ENCODE results near the gene HBG1. TPM values are rescaled to one million over a fixed set of nuclear protein-coding genes. Genes with fewer than 3 reads are reported as not detected.

The HBG1 gene
- total RNA-seq, 1 donor from 2014 or later, result not detected

DNA sequence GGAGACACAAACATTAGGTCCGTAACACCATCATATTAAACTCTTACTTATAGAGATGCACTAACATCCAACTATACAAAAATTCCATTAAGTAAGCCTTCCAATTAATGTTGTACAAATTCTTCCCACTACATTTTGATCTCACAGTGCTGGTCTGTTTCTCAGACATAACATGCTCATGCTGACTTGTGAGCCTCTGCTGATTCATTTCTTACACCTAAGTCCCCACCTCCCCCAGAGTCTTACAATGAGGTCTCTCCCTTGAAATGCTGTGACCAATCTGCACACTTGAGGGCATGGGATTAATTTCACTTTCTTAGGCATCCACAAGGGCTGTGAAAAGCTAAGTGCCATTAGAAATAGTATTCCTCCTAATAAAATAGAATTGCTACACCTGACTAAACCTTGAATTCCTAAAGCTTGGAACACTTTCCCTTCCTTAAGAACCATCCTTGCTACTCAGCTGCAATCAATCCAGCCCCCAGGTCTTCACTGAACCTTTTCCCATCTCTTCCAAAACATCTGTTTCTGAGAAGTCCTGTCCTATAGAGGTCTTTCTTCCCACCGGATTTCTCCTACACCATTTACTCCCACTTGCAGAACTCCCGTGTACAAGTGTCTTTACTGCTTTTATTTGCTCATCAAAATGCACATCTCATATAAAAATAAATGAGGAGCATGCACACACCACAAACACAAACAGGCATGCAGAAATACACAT, 2.0 kb downstream of the HBG1 start:
- DNase-seq (ENCODE audit: low spot score), result no peak

DNA sequence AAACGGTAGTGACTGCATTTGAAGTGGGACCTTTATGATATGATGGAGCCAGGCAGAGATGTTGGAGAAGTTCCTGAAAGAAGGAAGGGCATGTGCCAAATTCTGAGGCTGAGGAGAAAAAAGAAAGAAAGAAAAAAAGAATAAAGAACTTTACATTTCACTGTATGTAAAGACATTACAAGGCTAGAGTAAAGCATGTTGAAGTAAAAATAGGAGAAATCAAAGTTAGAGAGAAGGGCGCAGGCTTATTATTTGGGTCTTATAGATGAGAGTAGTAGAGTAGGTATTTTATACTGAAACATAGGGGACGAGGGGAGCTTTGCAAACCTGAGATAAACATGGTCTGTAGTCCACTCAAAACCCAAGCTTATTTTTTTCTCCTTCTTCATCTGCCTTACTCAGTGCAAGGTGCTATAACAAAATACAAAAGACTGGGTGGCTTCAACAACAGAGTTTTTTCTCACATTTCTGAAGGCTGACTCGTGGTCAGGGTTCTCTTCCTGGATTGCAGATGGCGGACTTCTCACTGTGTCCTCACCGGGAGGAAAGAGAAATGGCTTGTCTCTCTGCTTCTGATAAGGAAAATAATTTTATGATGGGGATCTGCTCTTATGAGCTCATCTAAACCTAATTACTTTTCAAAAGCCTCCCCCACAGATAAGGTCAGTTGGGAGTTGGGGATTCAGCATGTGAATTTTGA, 2.7 kb downstream of the HBG1 start:
- no peak for DNase-seq (ENCODE audit: low spot score)

DNA sequence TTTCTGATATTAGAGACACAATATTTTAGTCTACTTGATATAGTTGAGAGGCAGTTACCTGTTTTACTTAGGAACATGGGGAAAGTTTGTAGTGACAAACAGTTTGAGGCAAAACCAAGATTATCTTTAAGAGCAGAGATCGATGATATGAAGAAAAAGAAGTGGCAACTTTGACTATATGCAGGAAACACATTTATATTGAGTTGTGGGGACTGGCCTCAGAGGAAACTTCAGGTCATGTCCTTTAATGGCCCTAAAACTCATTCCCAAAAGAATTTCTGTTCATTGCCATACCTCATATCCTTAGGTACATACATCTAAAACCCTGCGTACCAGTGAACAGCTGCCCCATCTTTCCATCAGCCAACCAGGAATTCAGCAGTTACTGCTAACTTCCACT, 4.5 kb downstream of the HBG1 start:
- DNase-seq (ENCODE audit: low spot score), result no peak

DNA sequence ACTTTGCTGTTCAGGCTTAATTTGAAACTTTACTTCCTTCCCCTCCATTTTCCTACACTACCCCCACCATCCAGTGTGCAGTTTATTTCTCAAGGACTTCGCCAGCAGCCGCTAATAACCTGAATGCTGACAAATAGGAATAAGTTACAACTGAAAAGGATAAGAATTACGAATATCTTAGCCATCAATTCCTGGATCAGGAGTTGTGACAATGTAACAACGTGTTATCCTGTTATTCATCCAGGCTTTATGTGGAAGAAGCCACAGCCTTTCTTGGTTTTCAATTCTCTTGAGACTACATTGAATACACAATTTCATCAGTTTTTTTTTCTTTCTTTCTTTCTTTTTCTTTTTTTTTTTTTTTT, 5.9 kb downstream of the HBG1 start:
- DNase-seq (ENCODE audit: low spot score), result no peak

DNA sequence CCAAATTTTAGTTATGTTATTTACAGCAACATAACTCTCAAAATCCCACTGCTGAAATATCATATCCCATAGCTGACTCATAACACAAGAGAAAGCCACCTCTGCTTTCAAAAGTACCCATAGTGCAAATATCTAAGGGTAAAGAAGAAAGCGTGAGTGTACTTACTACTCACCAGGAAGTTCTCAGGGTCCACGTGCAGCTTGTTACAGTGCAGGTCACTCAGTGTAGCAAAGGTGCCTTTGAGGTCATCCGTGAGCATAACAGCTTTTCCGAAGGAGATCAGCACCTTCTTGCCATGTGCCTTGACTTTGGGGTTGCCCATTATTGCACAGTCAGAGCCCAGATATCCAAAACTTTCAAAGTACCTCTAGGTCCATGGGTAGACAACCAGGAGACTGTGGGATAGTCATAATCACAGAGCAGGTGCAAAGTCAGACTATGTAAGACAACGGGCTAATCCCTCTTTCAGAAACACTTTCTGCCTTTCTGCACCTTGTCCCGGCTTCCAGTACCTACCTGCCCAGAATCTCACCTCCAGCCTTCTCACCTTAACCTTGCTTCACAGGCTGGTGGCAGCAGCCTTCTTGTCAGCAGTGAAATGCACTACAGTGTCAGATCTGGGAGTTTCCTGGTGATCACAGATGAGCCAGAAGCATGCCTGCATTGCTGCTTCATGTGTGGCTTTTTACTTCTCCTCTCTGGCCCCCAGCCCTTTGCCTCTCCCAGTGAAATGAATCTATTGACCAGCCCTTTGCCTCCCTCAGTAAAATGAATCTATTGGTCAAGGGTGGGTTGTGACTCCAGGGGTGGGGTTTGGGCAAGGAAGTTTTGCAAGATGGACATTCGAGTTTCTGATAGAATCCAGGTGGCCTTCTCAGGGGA, 6.5 kb downstream of the HBG1 start:
- DNase-seq (ENCODE audit: low spot score), result no peak

DNA sequence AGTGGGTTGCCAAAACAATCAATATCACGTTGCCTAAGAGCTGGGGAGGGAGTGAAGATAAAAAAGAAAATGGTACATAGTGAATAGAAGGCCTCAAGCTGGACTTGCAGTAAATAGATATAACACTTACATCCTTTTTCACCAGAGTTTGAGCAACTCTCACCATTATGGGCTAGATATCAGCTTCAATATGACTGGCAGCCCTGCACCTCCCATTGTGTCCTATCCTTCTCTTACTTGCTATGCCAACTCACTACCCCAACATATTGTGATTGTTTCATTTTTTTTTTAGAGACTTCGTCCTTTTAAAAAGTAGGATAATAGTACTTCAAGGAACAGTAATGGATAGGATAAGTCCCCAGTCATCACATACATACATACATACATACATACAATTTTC, 7.4 kb downstream of the HBG1 start:
- DNase-seq (ENCODE audit: low spot score), result no peak

DNA sequence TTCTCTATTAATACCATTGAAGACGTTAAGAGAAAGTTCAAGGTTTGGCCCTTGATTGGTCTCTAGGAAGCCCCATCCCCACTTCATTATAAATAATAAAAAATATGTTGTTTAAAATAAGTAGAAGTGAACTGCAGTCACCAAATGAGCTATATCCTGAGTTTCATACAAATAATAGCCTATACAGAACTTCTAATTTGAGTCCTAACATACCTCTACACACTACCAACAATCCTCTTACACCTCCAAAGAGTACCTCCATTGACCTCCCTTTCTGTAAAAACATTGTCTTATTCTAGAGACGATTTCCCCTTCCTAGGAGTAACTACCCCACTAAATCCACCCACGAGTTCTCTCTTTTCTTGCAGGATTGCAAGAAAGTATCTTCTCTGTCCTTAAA, 8.2 kb downstream of the HBG1 start:
- DNase-seq (ENCODE audit: low spot score), result no peak

DNA sequence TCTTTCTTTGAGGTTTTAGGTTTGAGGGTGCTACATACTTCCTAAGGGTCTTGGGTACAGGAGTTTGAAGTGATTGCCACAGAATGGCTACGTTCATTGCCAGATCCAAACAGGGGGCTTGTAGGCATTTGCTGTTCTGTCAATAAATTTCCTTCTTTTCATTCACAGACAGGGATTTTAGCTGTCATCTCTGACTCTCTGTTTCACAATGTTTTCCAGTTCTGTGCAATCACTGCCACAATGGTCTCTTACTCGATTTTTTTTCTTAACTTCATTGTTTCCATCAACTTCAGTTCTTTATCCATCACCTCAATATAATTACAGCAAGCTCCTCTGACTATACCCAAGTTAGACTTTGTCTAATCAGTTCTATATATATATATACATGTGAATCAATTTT, 9.2 kb downstream of the HBG1 start:
- DNase-seq (ENCODE audit: low spot score), result no peak

DNA sequence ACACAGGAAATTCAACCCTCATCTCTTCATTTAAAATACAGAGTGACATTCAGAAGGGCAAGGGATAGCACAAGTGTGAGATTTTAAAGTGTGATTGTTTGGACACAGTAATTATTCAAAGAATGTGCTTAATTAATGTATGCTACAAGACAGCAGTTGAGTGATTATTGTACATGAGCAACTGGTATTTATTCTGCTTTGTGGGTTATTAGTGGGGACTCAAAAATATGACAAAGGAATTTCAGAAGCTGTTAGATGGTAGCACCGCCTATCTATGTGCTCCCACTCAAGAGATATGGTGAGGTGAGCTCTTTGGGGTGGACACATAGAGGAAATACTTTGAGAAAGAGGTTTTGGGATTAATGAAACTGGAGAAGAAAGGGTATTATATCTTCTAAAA, 9.6 kb downstream of the HBG1 start:
- DNase-seq (ENCODE audit: low spot score), result no peak

DNA sequence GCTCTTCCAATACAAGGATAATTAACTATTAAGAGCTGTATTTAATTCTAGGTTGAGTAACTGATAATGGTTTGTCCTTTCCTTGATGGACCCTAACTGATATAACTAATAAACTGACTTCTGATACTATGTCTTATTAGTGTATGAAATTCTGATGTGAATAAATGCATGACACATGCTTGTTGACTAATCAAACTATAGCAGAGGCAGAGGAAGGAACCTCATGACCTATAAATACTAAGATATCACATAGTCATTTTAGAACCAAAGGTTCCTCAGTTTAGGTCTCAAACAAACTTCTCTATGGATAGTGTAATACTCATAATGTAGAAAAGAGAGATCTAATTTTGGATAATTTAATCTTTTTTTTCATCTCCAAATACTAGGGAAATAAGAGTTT, 10.6 kb downstream of the HBG1 start:
- DNase-seq (ENCODE audit: low spot score), result no peak

DNA sequence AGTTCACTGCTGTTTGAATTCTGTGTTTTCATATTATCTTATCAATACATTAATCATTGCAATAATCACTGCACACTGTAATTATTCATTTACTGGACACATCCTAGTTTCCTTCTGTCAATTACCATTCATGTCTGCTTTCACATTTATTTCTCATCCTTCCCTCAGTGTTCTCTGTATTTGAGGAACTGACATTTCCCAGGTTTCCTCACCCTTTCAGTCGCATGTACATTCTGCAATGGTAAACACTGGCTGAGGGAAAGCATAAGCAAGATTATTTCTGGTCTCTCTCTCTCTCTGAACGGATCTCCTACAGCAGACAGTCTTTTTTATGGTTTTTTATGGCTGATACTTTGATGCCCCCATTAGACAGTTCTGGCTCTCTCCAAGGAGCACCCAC, 11.2 kb downstream of the HBG1 start:
- DNase-seq (ENCODE audit: low spot score), result no peak

DNA sequence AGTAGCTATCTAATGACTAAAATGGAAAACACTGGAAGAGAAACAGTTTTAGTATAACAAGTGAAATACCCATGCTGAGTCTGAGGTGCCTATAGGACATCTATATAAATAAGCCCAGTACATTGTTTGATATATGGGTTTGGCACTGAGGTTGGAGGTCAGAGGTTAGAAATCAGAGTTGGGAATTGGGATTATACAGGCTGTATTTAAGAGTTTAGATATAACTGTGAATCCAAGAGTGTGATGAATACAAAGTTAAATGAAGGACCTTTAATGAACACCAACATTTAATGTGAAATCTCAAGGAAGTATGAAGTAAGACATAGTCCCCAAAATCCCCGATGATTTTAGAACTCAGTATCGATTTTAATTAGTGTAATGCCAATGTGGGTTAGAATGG, 12.2 kb downstream of the HBG1 start:
- no peak for DNase-seq (ENCODE audit: low spot score)

DNA sequence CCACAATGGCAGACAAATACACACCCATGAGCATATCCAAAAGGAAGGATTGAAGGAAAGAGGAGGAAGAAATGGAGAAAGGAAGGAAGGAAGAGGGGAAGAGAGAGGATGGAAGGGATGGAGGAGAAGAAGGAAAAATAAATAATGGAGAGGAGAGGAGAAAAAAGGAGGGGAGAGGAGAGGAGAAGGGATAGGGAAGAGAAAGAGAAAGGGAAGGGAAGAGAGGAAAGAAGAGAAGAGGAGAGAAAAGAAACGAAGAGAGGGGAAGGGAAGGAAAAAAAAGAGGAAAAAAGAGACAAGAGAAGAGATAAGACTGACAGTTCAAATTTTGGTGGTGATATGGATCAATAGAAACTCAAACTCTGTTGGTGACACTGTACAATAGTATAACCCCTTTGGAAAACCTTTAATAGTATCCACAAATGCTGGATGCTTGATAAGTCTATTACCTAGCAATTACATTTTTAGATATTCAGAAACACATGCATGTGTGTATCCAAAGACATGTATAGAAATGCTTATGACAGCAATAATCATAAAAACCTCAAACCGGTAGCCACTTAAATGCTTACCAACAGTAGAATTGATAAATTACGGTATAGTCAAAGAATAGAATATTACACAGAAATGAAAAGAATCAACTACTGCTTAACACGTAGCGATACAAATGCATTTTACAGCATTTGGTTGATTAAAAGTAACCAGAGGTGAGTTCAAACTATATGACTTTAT, 14.1 kb downstream of the HBG1 start:
- no peak for DNase-seq (ENCODE audit: low spot score)

DNA sequence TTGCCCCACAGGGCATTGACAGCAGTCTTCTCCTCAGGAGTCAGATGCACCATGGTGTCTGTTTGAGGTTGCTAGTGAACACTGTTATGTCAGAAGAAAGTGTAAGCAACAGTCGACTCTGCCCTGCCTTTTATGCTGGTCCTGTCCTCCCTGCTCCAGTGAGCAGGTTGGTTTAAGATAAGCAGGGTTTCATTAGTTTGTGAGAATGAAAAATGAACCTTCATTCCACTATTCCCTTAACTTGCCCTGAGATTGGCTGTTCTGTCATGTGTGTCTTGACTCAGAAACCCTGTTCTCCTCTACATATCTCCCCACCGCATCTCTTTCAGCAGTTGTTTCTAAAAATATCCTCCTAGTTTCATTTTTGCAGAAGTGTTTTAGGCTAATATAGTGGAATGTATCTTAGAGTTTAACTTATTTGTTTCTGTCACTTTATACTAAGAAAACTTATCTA, 15.2 kb downstream of the HBG1 start, which contains the start of gene HBD:
HBD (minus strand) TSS at position 103 of the 454 bp plus-strand sequence; CDS start at position 53, 50 bp downstream.
- no peak for DNase-seq (ENCODE audit: low spot score)

DNA sequence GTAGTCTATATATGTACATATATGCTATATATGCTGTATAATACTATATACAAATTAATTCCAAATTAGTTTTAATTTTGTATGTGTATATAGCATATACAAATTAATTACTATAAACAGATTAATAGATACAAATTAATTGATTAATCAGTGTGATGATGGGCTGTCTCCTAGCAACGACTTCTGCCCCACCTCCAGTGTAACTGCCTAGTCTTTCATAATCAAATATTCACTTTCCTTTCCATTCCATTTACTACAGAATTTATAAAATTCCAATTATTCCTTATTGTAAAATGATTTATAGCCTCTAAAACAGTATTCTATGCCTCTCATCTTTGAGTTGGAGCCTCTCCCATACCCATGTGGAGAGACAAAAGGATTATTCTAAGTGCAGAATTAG, 16.4 kb downstream of the HBG1 start:
- DNase-seq (ENCODE audit: low spot score), result no peak

DNA sequence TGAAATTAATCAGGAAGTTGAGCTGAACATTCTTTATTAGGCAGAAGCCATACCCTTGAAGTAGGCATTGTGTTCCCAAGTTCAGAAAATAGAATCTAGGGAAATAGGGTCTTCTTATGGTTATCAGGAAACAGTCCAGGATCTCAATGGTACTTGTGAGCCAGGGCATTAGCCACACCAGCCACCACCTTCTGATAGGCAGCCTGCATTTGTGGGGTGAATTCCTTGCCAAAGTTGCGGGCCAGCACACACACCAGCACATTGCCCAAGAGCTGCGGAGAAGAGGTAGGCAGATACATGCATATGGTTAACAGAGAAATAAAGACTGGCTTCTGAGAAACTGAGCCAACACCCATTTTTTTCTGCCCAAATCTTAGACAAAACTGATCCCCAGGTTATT, 16.8 kb downstream of the HBG1 start:
- DNase-seq (ENCODE audit: low spot score), result no peak

DNA sequence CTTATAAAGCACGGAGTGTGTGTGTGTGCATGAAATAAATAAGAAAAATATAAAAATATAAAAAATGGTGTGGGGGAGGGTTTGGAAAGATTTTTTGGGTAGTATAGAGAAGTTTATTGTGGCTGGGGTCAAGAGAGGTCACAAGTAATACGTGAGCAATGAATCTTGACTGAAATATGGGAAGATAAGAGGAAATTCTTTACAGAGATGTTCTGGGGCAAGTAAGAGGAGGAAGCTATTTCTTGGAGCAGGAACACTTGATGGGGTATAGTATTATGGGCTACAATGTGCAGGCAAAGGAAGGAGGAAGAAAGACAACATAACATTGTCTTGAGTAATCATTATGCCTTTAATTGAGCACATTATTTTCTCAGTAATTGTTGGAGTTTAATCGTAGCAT, 17.5 kb downstream of the HBG1 start:
- DNase-seq (ENCODE audit: low spot score), result no peak

DNA sequence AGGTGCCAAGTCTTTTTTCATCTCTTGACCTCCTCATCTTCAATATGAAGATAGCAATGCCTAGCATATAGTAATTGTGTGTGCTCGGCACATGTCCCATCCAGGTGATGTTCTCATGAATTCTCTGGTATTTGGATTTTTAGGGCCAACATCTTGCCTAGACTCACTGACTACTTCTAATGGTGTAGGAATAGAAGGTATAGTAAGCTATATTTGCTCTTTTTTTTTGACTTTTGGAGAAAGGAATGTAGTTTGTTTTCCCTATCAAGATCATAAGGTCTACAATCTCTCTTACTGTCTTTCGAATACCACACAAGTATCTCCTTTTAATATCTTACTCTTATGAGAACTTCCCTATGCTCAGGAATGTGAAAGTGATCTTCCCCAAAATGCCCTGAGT, 18.5 kb downstream of the HBG1 start:
- no peak for DNase-seq (ENCODE audit: low spot score)

DNA sequence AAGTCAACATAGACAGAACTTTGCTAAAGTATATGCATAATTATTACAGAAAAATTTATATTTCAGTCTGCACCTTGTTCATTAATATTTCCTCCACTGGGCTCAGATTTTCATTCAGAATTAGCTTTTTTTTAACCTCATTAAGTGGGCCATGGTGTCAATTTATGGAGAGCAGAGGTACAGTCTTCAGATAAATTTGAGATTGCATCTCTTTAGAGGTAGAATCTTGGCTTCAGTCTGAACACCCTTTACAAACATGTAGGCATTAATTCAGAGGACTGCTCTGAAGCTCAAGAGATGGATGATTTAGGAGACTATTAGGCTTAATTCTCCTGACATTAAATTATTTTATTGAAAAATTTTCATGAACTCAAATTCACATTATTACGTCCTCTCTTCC, 19.4 kb downstream of the HBG1 start:
- no peak for DNase-seq (ENCODE audit: low spot score)

DNA sequence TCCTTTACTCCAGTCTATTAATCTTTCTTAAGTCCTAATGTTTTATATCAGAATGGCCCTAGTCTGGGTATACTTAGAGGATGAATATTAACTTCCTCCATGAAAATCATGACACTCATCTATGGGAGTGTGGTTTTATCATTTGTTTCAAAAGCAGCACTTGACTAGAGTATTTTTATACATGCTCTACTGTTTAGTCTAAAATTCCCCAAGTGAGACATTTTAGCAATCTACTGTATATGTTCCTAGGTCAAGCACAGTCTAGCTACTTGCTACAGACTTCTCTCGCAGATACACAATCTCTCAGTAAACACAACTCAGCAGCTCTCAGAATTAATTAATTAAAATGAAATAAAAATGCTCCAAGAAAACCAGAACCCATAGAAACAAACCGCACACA, 19.9 kb downstream of the HBG1 start:
- no peak for DNase-seq (ENCODE audit: low spot score)

DNA sequence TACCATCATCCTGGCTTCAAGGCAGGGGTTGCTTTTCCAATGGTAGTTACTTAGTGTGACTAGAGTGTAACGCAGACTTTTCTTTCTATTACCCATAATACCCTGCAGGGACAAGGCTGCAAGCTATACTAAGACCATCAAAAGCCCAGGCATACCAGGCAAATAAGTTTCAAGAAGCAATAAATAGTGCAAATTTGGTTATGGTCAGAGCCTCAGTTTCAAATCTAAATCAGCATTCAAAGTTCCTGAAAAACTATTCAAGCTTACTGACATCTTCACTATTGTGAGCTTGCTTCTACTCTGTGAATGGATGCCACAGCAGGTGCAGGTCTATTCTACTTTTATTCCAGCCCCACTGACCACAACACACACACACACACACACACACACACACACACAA, 20.3 kb downstream of the HBG1 start:
- no peak for DNase-seq (ENCODE audit: low spot score)

Data from mesenteric fat pad (tissue), 1 donor.